ENCODE results near the gene CCR3. TPM values are rescaled to one million over a fixed set of nuclear protein-coding genes. Genes with fewer than 3 reads are reported as not detected.

Gene CCR3
- total RNA-seq, 2 donors from 2014 or later, result not detected

- no peaks in the 10 kb centered on the region for H3K9me3 ChIP-seq (ENCODE audit: control insufficient read depth, low read length)
- Mint-ChIP-seq H3K36me3 (ENCODE audit: low read depth) (no peaks in the 10 kb centered on the region), H3K4me3 (no peak overlapping the region), H3K4me1 (peaks cover 5% of the 10 kb centered on the region), H3K9me3 (no peaks in the 10 kb centered on the region), H3K27me3 (ENCODE audit: insufficient read depth) (no peaks in the 10 kb centered on the region), H3K27ac (no peak overlapping the region)
- no peaks in the 10 kb centered on the region for H3K27me3 ChIP-seq (ENCODE audit: control insufficient read depth, insufficient read depth, low read length, poor library complexity, severe bottlenecking)
- no peak for TF ChIP-seq CTCF (conservative IDR thresholded peaks at IDR 0.05)
- H3K4me3 ChIP-seq (ENCODE audit: low read length), result no peak overlapping the region
- WGBS, 2 experiments (ENCODE audit: insufficient coverage in 1 of 2, insufficient read length in 1 of 2), result 80 to 87% methylated on average over 3 to 4 of the region's 4 CpGs
- DNase-seq, result no peak
- no peaks in the 10 kb centered on the region for H3K4me1 ChIP-seq (ENCODE audit: control insufficient read depth, insufficient read depth, low read length)
- no peak overlapping the region for H3K9ac ChIP-seq (ENCODE audit: extremely low read depth, low read length, poor library complexity, severe bottlenecking)
- no peak overlapping the region for H3K27ac ChIP-seq (ENCODE audit: low read depth, low read length)
- no peaks in the 10 kb centered on the region for H3K36me3 ChIP-seq (ENCODE audit: control insufficient read depth, insufficient read depth, low read length)
Measured at GRCh38 chr3:46293991-46294833, 52.0 kb downstream of the CCR3 start.

- H3K4me3 Mint-ChIP-seq, result no peak overlapping the region
- no peak overlapping the region for H3K27ac ChIP-seq (ENCODE audit: low read depth, low read length)
- H3K9ac ChIP-seq (ENCODE audit: extremely low read depth, low read length, poor library complexity, severe bottlenecking), result no peak overlapping the region
- no peak for DNase-seq
- 71% methylated on average over 1 of the region's 1 CpG; no CpG with 5 or more reads in 1 of the 2 experiments for WGBS, 2 experiments (ENCODE audit: insufficient coverage in 1 of 2, insufficient read length in 1 of 2)
- H3K27me3 ChIP-seq (ENCODE audit: control insufficient read depth, insufficient read depth, low read length, poor library complexity, severe bottlenecking), result no peaks in the 10 kb centered on the region
- TF ChIP-seq CTCF (conservative IDR thresholded peaks at IDR 0.05), result no peak
- no peaks in the 10 kb centered on the region for H3K9me3 Mint-ChIP-seq
- no peak overlapping the region for H3K4me3 ChIP-seq (ENCODE audit: low read length)
- H3K36me3 Mint-ChIP-seq (ENCODE audit: low read depth), result no peaks in the 10 kb centered on the region
- no peak overlapping the region for H3K27ac Mint-ChIP-seq
- no peaks in the 10 kb centered on the region for H3K27me3 Mint-ChIP-seq (ENCODE audit: insufficient read depth)
- H3K4me1 Mint-ChIP-seq, result peaks cover 5% of the 10 kb centered on the region
- H3K4me1 ChIP-seq (ENCODE audit: control insufficient read depth, insufficient read depth, low read length), result no peaks in the 10 kb centered on the region
- no peaks in the 10 kb centered on the region for H3K36me3 ChIP-seq (ENCODE audit: control insufficient read depth, insufficient read depth, low read length)
- no peaks in the 10 kb centered on the region for H3K9me3 ChIP-seq (ENCODE audit: control insufficient read depth, low read length)
Measured at GRCh38 chr3:46296826-46297225, 54.6 kb downstream of the CCR3 start.

- no peaks in the 10 kb centered on the region for H3K9me3 Mint-ChIP-seq
- no peak for DNase-seq
- no peaks in the 10 kb centered on the region for H3K27me3 ChIP-seq (ENCODE audit: control insufficient read depth, insufficient read depth, low read length, poor library complexity, severe bottlenecking)
- no peak for TF ChIP-seq CTCF (conservative IDR thresholded peaks at IDR 0.05)
- H3K27me3 Mint-ChIP-seq (ENCODE audit: insufficient read depth), result no peaks in the 10 kb centered on the region
- no peak overlapping the region for H3K27ac Mint-ChIP-seq
- no peaks in the 10 kb centered on the region for H3K9me3 ChIP-seq (ENCODE audit: control insufficient read depth, low read length)
- H3K36me3 ChIP-seq (ENCODE audit: control insufficient read depth, insufficient read depth, low read length), result no peaks in the 10 kb centered on the region
- no peak overlapping the region for H3K9ac ChIP-seq (ENCODE audit: extremely low read depth, low read length, poor library complexity, severe bottlenecking)
- WGBS, 2 experiments (ENCODE audit: insufficient coverage in 1 of 2, insufficient read length in 1 of 2), result 84 to 91% methylated on average over 4 to 9 of the region's 9 CpGs
- H3K27ac ChIP-seq (ENCODE audit: low read depth, low read length), result no peak overlapping the region
- no peak overlapping the region for H3K4me3 ChIP-seq (ENCODE audit: low read length)
- no peaks in the 10 kb centered on the region for H3K4me1 ChIP-seq (ENCODE audit: control insufficient read depth, insufficient read depth, low read length)
- H3K4me3 Mint-ChIP-seq, result no peak overlapping the region
- peaks cover 5% of the 10 kb centered on the region for H3K4me1 Mint-ChIP-seq
- H3K36me3 Mint-ChIP-seq (ENCODE audit: low read depth), result no peaks in the 10 kb centered on the region
Measured at GRCh38 chr3:46297658-46298423, 55.6 kb downstream of the CCR3 start.

Measured in endodermal cell (in vitro differentiated cells).